Measurements from ENCODE around the gene LARGE1. TPM values are rescaled to one million over a fixed set of nuclear protein-coding genes. Genes with fewer than 3 reads are reported as not detected.

Gene LARGE1
- total and polyA plus RNA-seq, 11 donors, result 31.2 to 211 (median 129) TPM

- H3K4me1 ChIP-seq, result peaks cover 0 to 84% (median 43%) of the 10 kb centered on the region in 12 donors
Measured at GRCh38 chr22:33838644-33839043, 81.6 kb downstream of the LARGE1 start.

GRCh38 chr22:33837826-33838225, 82.5 kb downstream of the LARGE1 start:
- intact Hi-C loops (cut with DNase I), result no loop called here
- H3K9me3 ChIP-seq, result no peaks in the 10 kb centered on the region
- no peak overlapping the region for H3K27ac ChIP-seq
- ATAC-seq (no peak), DNase-seq (no peak)
- TF ChIP-seq CTCF (IDR thresholded peaks at IDR 0.05) (no peak), POLR2A (IDR thresholded peaks at IDR 0.05) (no peak)
- H3K4me1 ChIP-seq, result peaks cover 0 to 89% (median 43%) of the 10 kb centered on the region in 12 donors
- no peaks in the 10 kb centered on the region for H3K36me3 ChIP-seq
- H3K4me3 ChIP-seq, result no peak overlapping the region
- H3K27me3 ChIP-seq, result no peaks in the 10 kb centered on the region
- 34 to 46% (median 42%) methylated on average over 4 of the region's 4 CpGs for WGBS, 4 donors

More at GRCh38 chr22:33838644-33839043, 81.6 kb downstream of the LARGE1 start:
- no peak for TF ChIP-seq POLR2A (IDR thresholded peaks at IDR 0.05)
- TF ChIP-seq CTCF (IDR thresholded peaks at IDR 0.05), result no peak
- no peaks in the 10 kb centered on the region for H3K9me3 ChIP-seq
- no peaks in the 10 kb centered on the region for H3K36me3 ChIP-seq
- intact Hi-C loops (cut with DNase I), result no loop called here
- 43 to 56% (median 51%) methylated on average over 6 of the region's 6 CpGs for WGBS, 4 donors
- no peak for ATAC-seq
- H3K27me3 ChIP-seq, result no peaks in the 10 kb centered on the region
- no peak for DNase-seq
- H3K4me3 ChIP-seq, result no peak overlapping the region
- no peak overlapping the region for H3K27ac ChIP-seq

- TF ChIP-seq POLR2A (IDR thresholded peaks at IDR 0.05) (no peak), CTCF (IDR thresholded peaks at IDR 0.05) (no peak)
- Histone ChIP-seq H3K4me3 (no peak overlapping the region), H3K36me3 (no peaks in the 10 kb centered on the region), H3K4me1 (peaks cover 0 to 85% (median 37%) of the 10 kb centered on the region in 12 donors), H3K27me3 (no peaks in the 10 kb centered on the region), H3K9me3 (no peaks in the 10 kb centered on the region), H3K27ac (peak overlapping the region in 1 of 12 donors; percentile 29)
- no peak for ATAC-seq
- 45 to 66% (median 64%) methylated on average over 5 of the region's 5 CpGs for WGBS, 4 donors
- intact Hi-C loops (cut with DNase I), result no loop called here
- DNase-seq, result no peak
Measured at GRCh38 chr22:33835265-33835664, 85.0 kb downstream of the LARGE1 start.

GRCh38 chr22:33832558-33833151, 87.6 kb downstream of the LARGE1 start:
- DNase-seq (peak in 4 of 5 donors; percentile 74 to 84 (median 78)), ATAC-seq (peak; percentile 81 to 91 (median 90))
- no peak overlapping the region for H3K4me3 ChIP-seq
- no peaks in the 10 kb centered on the region for H3K27me3 ChIP-seq
- no peaks in the 10 kb centered on the region for H3K36me3 ChIP-seq
- peaks cover 0 to 73% (median 38%) of the 10 kb centered on the region in 12 donors for H3K4me1 ChIP-seq
- H3K9me3 ChIP-seq, result no peaks in the 10 kb centered on the region
- WGBS, 4 donors, result 44 to 61% (median 57%) methylated on average over 6 to 7 of the region's 7 CpGs
- TF ChIP-seq CTCF (IDR thresholded peaks at IDR 0.05) (no peak), POLR2A (IDR thresholded peaks at IDR 0.05) (no peak)
- intact Hi-C loops (cut with DNase I), result no loop called here
- peak overlapping the region in 9 of 12 donors; percentile 31 to 76 (median 58) for H3K27ac ChIP-seq
